ENCODE results near the gene PIK3C3.

DNA sequence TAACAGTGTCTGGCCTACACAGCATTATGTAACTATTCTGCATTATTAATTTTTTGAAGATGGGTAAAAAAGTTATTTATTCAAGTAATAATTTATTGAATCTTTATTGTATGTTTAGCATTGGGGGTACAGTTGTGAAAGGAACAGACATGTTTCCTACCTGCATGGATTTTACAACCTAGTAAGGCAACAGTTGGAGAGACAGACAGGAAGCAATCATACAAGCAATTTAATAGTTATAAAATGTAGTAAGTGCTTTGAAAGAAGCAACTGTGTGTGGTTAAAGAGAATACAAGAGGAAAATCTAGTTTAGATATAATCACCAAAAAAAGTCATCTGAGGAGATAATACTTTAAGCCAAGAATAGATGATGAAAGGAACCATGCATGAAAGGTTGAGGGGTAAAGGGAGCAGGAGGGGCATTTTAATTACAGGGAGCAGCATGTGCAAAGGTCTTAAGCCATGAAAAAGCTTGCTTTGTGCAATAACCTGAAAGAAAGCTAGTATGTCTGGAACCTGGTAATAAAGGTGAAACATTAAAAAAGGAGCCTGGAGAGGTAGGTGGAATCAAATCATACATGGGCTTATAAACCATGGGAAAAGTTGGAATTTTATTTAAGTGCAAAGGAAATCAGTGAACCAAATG lies 140.8 kb downstream of the PIK3C3 start:
- TF ChIP-seq, protein P1, sequence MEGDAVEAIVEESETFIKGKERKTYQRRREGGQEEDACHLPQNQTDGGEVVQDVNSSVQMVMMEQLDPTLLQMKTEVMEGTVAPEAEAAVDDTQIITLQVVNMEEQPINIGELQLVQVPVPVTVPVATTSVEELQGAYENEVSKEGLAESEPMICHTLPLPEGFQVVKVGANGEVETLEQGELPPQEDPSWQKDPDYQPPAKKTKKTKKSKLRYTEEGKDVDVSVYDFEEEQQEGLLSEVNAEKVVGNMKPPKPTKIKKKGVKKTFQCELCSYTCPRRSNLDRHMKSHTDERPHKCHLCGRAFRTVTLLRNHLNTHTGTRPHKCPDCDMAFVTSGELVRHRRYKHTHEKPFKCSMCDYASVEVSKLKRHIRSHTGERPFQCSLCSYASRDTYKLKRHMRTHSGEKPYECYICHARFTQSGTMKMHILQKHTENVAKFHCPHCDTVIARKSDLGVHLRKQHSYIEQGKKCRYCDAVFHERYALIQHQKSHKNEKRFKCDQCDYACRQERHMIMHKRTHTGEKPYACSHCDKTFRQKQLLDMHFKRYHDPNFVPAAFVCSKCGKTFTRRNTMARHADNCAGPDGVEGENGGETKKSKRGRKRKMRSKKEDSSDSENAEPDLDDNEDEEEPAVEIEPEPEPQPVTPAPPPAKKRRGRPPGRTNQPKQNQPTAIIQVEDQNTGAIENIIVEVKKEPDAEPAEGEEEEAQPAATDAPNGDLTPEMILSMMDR (conservative IDR thresholded peaks at IDR 0.05; ENCODE audit: low read length) = no peak
- TF ChIP-seq EZH2phosphoT487 (IDR thresholded peaks at IDR 0.05; ENCODE audit: borderline replicate concordance, low read depth, low read length) = no peak

All from OCI-LY7 (cell line).